Upper lobe of right lung (tissue), 1 donor: ENCODE data around the gene ZNF507. TPM values are rescaled to one million over a fixed set of nuclear protein-coding genes. Genes with fewer than 3 reads are reported as not detected.
A peak's percentile ranks its signal among the peaks of the same experiment; 100 is the strongest.

Experiments used
- ATAC-seq: fragments of 200-7000 bp; cut with Tn5 transposase; one replicate; pipeline ENCODE4 v1.9.1; 2020; ENCODE audit warnings: mild to moderate bottlenecking, moderate library complexity
- DNase-seq: peaks from one replicate; pipeline ENCODE4 v3.0.0-alpha.2; 2020
- H3K27ac ChIP-seq: fragments of 200-600 bp; one replicate; pipeline ENCODE4 v1.8.0; 2022
- H3K27me3 ChIP-seq: fragments of 200-600 bp; one replicate; pipeline ENCODE4 v1.8.0; 2022; ENCODE audit warnings: mild to moderate bottlenecking
- H3K36me3 ChIP-seq: fragments of 200-600 bp; one replicate; pipeline ENCODE4 v1.8.0; 2022
- H3K4me1 ChIP-seq: fragments of 200-600 bp; one replicate; pipeline ENCODE4 v1.8.0; 2022
- H3K4me3 ChIP-seq: fragments of 200-600 bp; one replicate; pipeline ENCODE4 v1.8.0; 2022; ENCODE audit warnings: mild to moderate bottlenecking
- H3K9me3 ChIP-seq: fragments of 200-600 bp; one replicate; pipeline ENCODE4 v1.8.0; 2022
- CTCF ChIP-seq: fragments of 200-600 bp; IDR thresholded peaks from one replicate; pipeline ENCODE4 v1.8.0; 2022; ENCODE audit warnings: antibody characterized with exemption
- intact Hi-C: fragments of 100-400 bp; cut with DNase I; formaldehyde crosslinking; loops from one replicate; pipeline ENCODE4 v1.11.0; 2022
- total RNA-seq: library from RNA; stranded (reverse); fragmentation: NEBNext Ultra II Directional; extraction: Animal tissue kit (Norgen Biotek cat#: 25700); gene quantifications from one replicate; pipeline ENCODE4 v1.2.1, GENCODE V29; 2021
- donor health status: DM: no; HTN: yes; CAD: no; lungs with severe emphysema.

ZNF507 gene
- total RNA-seq, 1 donor from 2014 or later = 22.3 TPM

GRCh38 chr19:32403291-32403995 lies 58.0 kb downstream of the ZNF507 start:
- Histone ChIP-seq H3K4me3 (no peak overlapping the region), H3K36me3 (no peaks in the 10 kb centered on the region), H3K27ac (no peak overlapping the region), H3K27me3 (no peaks in the 10 kb centered on the region), H3K9me3 (no peaks in the 10 kb centered on the region), H3K4me1 (peaks cover 9% of the 10 kb centered on the region)
- TF ChIP-seq CTCF = no peak
- DNase-seq (no peak), ATAC-seq (no peak)
- intact Hi-C loops = no loop called here

GRCh38 chr19:32404213-32404932 lies 59.0 kb downstream of the ZNF507 start:
- Histone ChIP-seq H3K4me1 (peaks cover 9% of the 10 kb centered on the region), H3K9me3 (no peaks in the 10 kb centered on the region), H3K27me3 (no peaks in the 10 kb centered on the region), H3K27ac (peak overlapping the region; percentile 96), H3K4me3 (peak overlapping the region; percentile 86), H3K36me3 (no peaks in the 10 kb centered on the region)
- DNase-seq = no peak
- ATAC-seq = no peak
- TF ChIP-seq CTCF = no peak
- intact Hi-C loops = no loop called here

- no peaks in the 10 kb centered on the region for H3K9me3 ChIP-seq
- TF ChIP-seq CTCF = no peak
- ATAC-seq (peak; percentile 45), DNase-seq (peak; percentile 87)
- no peaks in the 10 kb centered on the region for H3K27me3 ChIP-seq
- peak overlapping the region; percentile 96 for H3K27ac ChIP-seq
- intact Hi-C loops = no loop called here
- H3K36me3 ChIP-seq = peaks cover 4% of the 10 kb centered on the region
- peak overlapping the region; percentile 86 for H3K4me3 ChIP-seq
- peaks cover 9% of the 10 kb centered on the region for H3K4me1 ChIP-seq
Measured at GRCh38 chr19:32404933-32405430, 59.6 kb downstream of the ZNF507 start.

GRCh38 chr19:32405431-32406160 lies 60.2 kb downstream of the ZNF507 start, which contains the start of gene DPY19L3:
TSS of gene DPY19L3 (plus strand) at chr19:32405770. CDS start at chr19:32408254, 2,484 bp downstream.
- peak; percentile 97 for ATAC-seq
- TF ChIP-seq CTCF = no peak
- H3K27ac ChIP-seq = peak within 1 kb of the TSS; percentile 96
- intact Hi-C loops = no loop called here
- no peaks in the 10 kb centered on the region for H3K9me3 ChIP-seq
- peak; percentile 98 for DNase-seq
- H3K36me3 ChIP-seq = peaks cover 9% of the 10 kb centered on the region
- peaks cover 9% of the 10 kb centered on the region for H3K4me1 ChIP-seq
- peak within 1 kb of the TSS; percentile 86 for H3K4me3 ChIP-seq
- H3K27me3 ChIP-seq = no peaks in the 10 kb centered on the region

- no peak for TF ChIP-seq CTCF
- no peaks in the 10 kb centered on the region for H3K27me3 ChIP-seq
- H3K4me1 ChIP-seq = peaks cover 9% of the 10 kb centered on the region
- peaks cover 17% of the 10 kb centered on the region for H3K36me3 ChIP-seq
- ATAC-seq = no peak
- H3K4me3 ChIP-seq = peak overlapping the region; percentile 86
- H3K9me3 ChIP-seq = no peaks in the 10 kb centered on the region
- intact Hi-C loops = no loop called here
- H3K27ac ChIP-seq = peak overlapping the region; percentile 96
- DNase-seq = no peak
Measured at GRCh38 chr19:32406161-32407003, 61.0 kb downstream of the ZNF507 start.
